GM18951 (cell line): Measurements from ENCODE around the gene ADRM1.

Experiments
- POLR2A ChIP-seq: IDR thresholded peaks from 4 replicates; pipeline ENCODE4 v1.6.1; 2011; ENCODE audit warnings: mild to moderate bottlenecking; ENCODE audit not compliant: insufficient read length, insufficient read depth; ENCODE audit errors: extremely low read depth
- in situ Hi-C: fragments of 300-500 bp; cut with MboI; formaldehyde crosslinking; loops from one replicate; pipeline ENCODE4 v1.12.0; 2022; ENCODE audit warnings: low sequenced_read_pairs, mixed read lengths, inconsistent platforms; ENCODE audit not compliant: unreplicated experiment

The ADRM1 gene

DNA sequence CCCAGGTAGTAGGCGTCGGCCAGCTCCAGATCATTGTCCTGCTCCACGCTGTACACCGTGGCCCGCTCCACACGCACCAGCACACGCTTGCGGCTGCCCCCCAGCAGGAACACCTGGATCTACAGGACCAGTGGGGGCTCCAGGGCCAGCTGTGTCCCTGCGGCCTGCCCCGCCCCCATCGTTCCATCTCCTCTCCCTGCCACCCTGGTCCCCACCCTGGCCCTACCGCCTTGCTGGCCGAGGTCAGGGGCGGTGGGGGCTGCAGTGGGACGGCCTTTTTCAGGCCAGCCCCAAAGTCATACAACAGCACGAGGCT lies 9.8 kb downstream of the ADRM1 start:
- in situ Hi-C loops, result no loop called here
- no peak for TF ChIP-seq POLR2A

DNA sequence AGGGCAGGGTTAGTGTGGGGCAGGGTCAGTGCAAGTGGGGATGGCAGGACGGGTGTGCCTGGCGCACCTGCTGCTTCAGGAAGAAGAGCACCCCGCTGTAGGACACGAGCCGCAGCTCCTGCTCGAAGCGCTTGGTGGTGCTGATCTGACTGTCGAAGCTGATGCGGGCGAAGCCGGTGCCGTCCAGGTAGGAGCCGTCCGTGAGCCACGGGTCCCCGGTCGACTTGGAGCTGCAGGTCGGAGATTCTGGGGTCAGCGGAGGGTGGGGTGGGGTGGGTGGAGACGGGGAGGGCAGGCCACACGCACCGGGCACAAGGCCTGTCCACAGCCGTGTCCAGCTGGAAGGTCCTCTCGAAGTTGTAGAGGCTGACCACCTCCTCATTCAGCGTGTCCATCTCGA lies 10.2 kb downstream of the ADRM1 start:
- no peak for TF ChIP-seq POLR2A
- in situ Hi-C loops, result no loop called here

- TF ChIP-seq POLR2A, result no peak
- in situ Hi-C loops, result no loop called here
Observed at GRCh38 chr20:62313460-62314338, 10.9 kb downstream of the ADRM1 start.

- in situ Hi-C loops, result no loop called here
Observed at GRCh38 chr20:62314339-62314638, 11.5 kb downstream of the ADRM1 start.

GRCh38 chr20:62314711-62315302 lies 12.0 kb downstream of the ADRM1 start:
- no peak for TF ChIP-seq POLR2A
- in situ Hi-C loops, result no loop called here

More at GRCh38 chr20:62314339-62314638, 11.5 kb downstream of the ADRM1 start:
- no peak for TF ChIP-seq POLR2A

DNA sequence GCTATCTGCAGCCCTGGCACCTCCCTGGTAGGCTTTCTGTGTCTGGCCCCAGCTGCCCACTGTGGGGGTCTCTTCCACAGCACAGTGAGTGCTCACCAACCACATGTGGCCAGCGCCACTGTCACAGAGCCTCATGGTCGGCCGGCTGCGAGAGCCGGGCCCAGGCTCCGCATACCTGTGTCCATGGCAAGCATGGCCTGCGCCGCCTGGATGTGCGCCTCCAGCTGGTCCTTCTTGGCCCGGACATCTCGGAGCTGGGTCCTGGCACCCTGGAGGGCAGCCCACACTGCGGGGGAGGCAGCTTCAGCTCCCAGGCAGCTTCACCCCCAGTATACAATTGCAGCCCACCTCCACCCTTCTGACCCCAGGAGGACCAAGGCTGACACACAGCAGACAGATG lies 13.0 kb downstream of the ADRM1 start:
- TF ChIP-seq POLR2A, result no peak
- in situ Hi-C loops, result no loop called here

GRCh38 chr20:62316331-62317166 lies 13.8 kb downstream of the ADRM1 start:
- in situ Hi-C loops, result no loop called here
- TF ChIP-seq POLR2A, result no peak

GRCh38 chr20:62317167-62317655 lies 14.4 kb downstream of the ADRM1 start:
- in situ Hi-C loops, result no loop called here

DNA sequence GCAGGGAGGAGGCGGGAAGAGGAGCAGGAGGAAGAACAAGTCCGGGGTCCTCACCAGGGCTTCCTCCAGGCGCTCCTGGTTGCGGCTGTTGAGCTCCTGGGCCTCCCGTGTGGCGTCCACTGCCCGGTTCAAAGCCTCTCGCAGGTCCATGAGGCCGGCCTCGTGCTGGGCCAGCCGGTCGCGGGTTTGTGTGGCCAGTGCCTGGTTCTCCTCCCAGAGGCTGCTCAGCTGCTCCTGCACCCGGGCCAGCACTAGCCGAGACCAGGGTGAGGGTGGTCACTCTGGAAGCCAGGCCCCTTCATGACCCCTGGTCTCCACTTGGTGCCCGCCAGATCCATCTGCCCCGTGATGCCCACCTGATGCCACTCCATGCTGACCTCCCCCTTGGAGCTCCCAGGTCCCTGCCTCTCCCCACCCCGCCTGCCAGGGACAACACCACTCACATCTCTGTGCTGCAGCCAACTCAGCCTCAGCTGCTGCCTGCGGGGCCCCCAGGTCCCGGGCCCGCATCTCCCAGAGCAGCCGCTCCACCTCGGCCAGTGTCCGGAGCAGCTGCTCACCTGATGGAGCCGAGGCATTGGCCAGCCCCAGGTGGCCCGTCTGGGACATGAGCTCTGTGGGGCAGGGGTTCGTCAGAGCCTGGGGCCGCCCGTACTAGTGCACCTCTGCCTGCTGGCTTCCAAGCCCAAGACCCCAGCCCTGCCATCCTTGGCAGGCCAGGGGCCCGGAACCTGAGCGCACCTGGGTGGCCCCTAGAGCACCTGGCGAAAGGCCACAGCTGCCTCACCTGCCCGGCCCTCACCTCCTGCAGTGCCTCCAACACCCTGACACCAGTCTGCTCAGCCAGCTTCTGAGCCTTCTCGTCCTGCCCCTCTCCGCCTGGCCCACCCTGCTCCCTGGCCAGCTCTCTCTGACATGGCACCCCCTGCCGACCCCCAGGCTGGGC lies 15.9 kb downstream of the ADRM1 start:
- in situ Hi-C loops, result no loop called here
- no peak for TF ChIP-seq POLR2A

More at GRCh38 chr20:62317167-62317655, 14.4 kb downstream of the ADRM1 start:
- no peak for TF ChIP-seq POLR2A

- in situ Hi-C loops, result no loop called here
- no peak for TF ChIP-seq POLR2A
Observed at GRCh38 chr20:62319346-62319909, 16.6 kb downstream of the ADRM1 start.

GRCh38 chr20:62320581-62321354 lies 18.0 kb downstream of the ADRM1 start:
- in situ Hi-C loops, result no loop called here
- no peak for TF ChIP-seq POLR2A

DNA sequence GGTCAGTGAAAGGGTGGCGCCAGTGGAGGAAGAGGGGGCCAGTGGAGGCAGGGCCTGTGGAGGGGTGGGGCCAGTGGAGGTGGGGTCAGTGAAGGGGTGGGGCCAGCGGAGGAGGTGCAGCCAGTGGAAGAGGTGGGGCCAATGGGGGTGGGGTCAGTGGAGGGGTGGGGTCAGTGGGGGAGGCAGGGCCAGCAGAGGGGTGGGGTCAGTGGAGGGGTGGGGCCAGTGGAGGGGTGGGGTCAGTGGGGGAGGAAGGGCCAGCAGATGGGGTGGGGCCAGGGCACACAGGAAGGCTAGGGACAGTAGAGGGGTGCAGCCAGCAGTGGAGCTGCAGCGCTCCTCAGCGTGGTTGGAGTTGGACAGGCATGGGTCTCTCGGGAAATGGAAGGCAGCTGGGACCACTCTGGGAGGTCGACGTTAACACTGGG lies 18.7 kb downstream of the ADRM1 start:
- in situ Hi-C loops, result no loop called here
- no peak for TF ChIP-seq POLR2A

- TF ChIP-seq POLR2A, result no peak
Observed at GRCh38 chr20:62321975-62322374, 19.2 kb downstream of the ADRM1 start.

More at GRCh38 chr20:62321975-62322374, 19.2 kb downstream of the ADRM1 start:
- in situ Hi-C loops, result no loop called here
